GM12872 (cell line): ENCODE results near the gene DCBLD2.

Experiments
- CTCF ChIP-seq: IDR thresholded peaks from 3 replicates; pipeline ENCODE4 v1.5.1; 2011; ENCODE audit warnings: low read depth, mild to moderate bottlenecking, low read length, moderate library complexity; ENCODE audit not compliant: insufficient read depth

The DCBLD2 gene

GRCh38 chr3:98769448-98769847 is 132.0 kb downstream of the DCBLD2 start:
- TF ChIP-seq CTCF = no peak

- no peak for TF ChIP-seq CTCF
Observed at GRCh38 chr3:98768961-98769360, 132.5 kb downstream of the DCBLD2 start.

GRCh38 chr3:98766924-98767323 is 134.6 kb downstream of the DCBLD2 start:
- TF ChIP-seq CTCF = no peak

GRCh38 chr3:98765721-98766120 is 135.8 kb downstream of the DCBLD2 start:
- TF ChIP-seq CTCF = no peak

- no peak for TF ChIP-seq CTCF
Observed at GRCh38 chr3:98764472-98764884, 137.0 kb downstream of the DCBLD2 start.

- no peak for TF ChIP-seq CTCF
Observed at GRCh38 chr3:98763819-98764418, 137.6 kb downstream of the DCBLD2 start.

- TF ChIP-seq CTCF = no peak
Observed at GRCh38 chr3:98763076-98763475, 138.4 kb downstream of the DCBLD2 start, which contains the start of gene ST3GAL6. TSS of gene ST3GAL6 (plus strand) at chr3:98763340. CDS start at chr3:98768441, 5,101 bp downstream.
